Lung (tissue), 12 donors: ENCODE results near the gene NUP188. TPM values are rescaled to one million over a fixed set of nuclear protein-coding genes. Genes with fewer than 3 reads are reported as not detected.

Experiments
- ATAC-seq: fragments of 200-7000 bp; cut with Tn5 transposase; one replicate; pipeline ENCODE4 v1.9.1; 2020; ENCODE audit warnings: moderate number of reproducible peaks; ENCODE audit not compliant: insufficient read depth, low FRiP score
- DNase-seq, 3 donors: peaks; one replicate each; pipeline ENCODE4 v3.0.0-alpha.2; 2013 to 2017
- H3K27ac ChIP-seq, 2 donors: one replicate each; pipeline ENCODE4 v1.5.1; 2013; ENCODE audit warnings: mild to moderate bottlenecking in 2 of 2, moderate library complexity in 2 of 2, control low read depth in 1 of 2, inconsistent platforms in 1 of 2, low read depth in 1 of 2, low read length in 1 of 2
- H3K27me3 ChIP-seq, 3 donors: one replicate each; pipeline ENCODE4 v1.5.1; 2013; ENCODE audit warnings: low read length in 2 of 3; ENCODE audit not compliant: control insufficient read depth in 3 of 3, insufficient read depth in 3 of 3
- H3K36me3 ChIP-seq, 4 donors: one replicate each; pipeline ENCODE4 v1.5.1; 2013; ENCODE audit warnings: low read length in 4 of 4, mild to moderate bottlenecking in 1 of 4, moderate library complexity in 1 of 4; ENCODE audit not compliant: control insufficient read depth in 4 of 4, insufficient read depth in 4 of 4
- H3K4me1 ChIP-seq, 5 donors: one replicate each; pipeline ENCODE4 v1.5.1; 2013; ENCODE audit warnings: low read length in 5 of 5, mild to moderate bottlenecking in 2 of 5, moderate library complexity in 1 of 5; ENCODE audit not compliant: control insufficient read depth in 5 of 5, insufficient read depth in 5 of 5
- H3K4me3 ChIP-seq: one replicate; pipeline ENCODE4 v1.5.1; 2013; ENCODE audit warnings: mild to moderate bottlenecking, control low read depth, moderate library complexity
- H3K9ac ChIP-seq, 2 donors: one replicate each; pipeline ENCODE4 v1.5.1; 2013; ENCODE audit warnings: low read length in 2 of 2, control low read depth in 1 of 2; ENCODE audit not compliant: insufficient read depth in 1 of 2
- H3K9me3 ChIP-seq, 4 donors: one replicate each; pipeline ENCODE4 v1.5.1; 2013; ENCODE audit warnings: low read length in 3 of 4, mild to moderate bottlenecking in 1 of 4, moderate library complexity in 1 of 4; ENCODE audit not compliant: control insufficient read depth in 4 of 4, insufficient read depth in 3 of 4
- CTCF ChIP-seq: IDR thresholded peaks from 2 replicates; pipeline ENCODE4 v1.5.1; 2012; ENCODE audit warnings: mild to moderate bottlenecking; ENCODE audit errors: control extremely low read depth, extremely low read depth
- WGBS, 2 donors: extraction: QIAGEN DNeasy Blood & Tissue Kit; methylation state at CpG; one replicate each; pipeline ENCODE4 v1.1.7; 2013; 5-methylcytosine and 5-hydroxymethylcytosine counted together
- polyA plus RNA-seq, 2 donors: library from polyadenylated mRNA; stranded (reverse); fragments of 200-250 nt; gene quantifications; one replicate each; pipeline ENCODE4 v1.2.1, GENCODE V29; 2013
- total RNA-seq, 2 donors: library from RNA; depleted of rRNA in 1 of 2; stranded (reverse); fragments of >200 nt in 1 of 2; gene quantifications; one replicate each; pipeline ENCODE4 v1.2.1, GENCODE V29; 2014 to 2021
- donor health status: control.
- donor health status: control.
- donor health status: Bipolar disorder and iron deficiency.
- donor health status: healthy.
- donor health status: DM: yes; HTN: yes; CAD: no.

Gene NUP188
- total and polyA plus RNA-seq, 4 donors: 17.0 to 48.5 (median 32.1) TPM

GRCh38 chr9:128933731-128934130 is 13.8 kb upstream of the NUP188 start:
- H3K4me3 ChIP-seq: no peak overlapping the region
- no peak for TF ChIP-seq CTCF
- H3K27ac ChIP-seq: no peak overlapping the region
- H3K9ac ChIP-seq: no peak overlapping the region
- WGBS, 2 donors: 82 to 96% methylated on average over 5 of the region's 5 CpGs
- H3K36me3 ChIP-seq: peaks cover 0 to 3% (median under 1%) of the 10 kb centered on the region in 4 donors
- H3K4me1 ChIP-seq: no peaks in the 10 kb centered on the region
- H3K27me3 ChIP-seq: no peaks in the 10 kb centered on the region
- no peak for DNase-seq
- H3K9me3 ChIP-seq: no peaks in the 10 kb centered on the region
- no peak for ATAC-seq

- 89 to 93% methylated on average over 11 of the region's 11 CpGs for whole genome bisulfite sequencing, 2 donors
Observed at GRCh38 chr9:128936171-128936865, 11.2 kb upstream of the NUP188 start.

GRCh38 chr9:128937310-128938165 is 10.0 kb upstream of the NUP188 start:
- H3K27ac ChIP-seq: no peak overlapping the region
- peaks cover 0 to 8% (median 0%) of the 10 kb centered on the region in 5 donors for H3K4me1 ChIP-seq
- peaks cover 0 to 4% (median 3%) of the 10 kb centered on the region in 4 donors for H3K36me3 ChIP-seq
- ATAC-seq (no peak), DNase-seq (no peak)
- H3K27me3 ChIP-seq: no peaks in the 10 kb centered on the region
- no peaks in the 10 kb centered on the region for H3K9me3 ChIP-seq
- H3K4me3 ChIP-seq: no peak overlapping the region
- no peak overlapping the region for H3K9ac ChIP-seq
- no peak for TF ChIP-seq CTCF
- WGBS, 2 donors: 94 to 96% methylated on average over 8 to 9 of the region's 9 CpGs

More at GRCh38 chr9:128936171-128936865, 11.2 kb upstream of the NUP188 start:
- ATAC-seq: no peak
- Histone ChIP-seq H3K4me3 (no peak overlapping the region), H3K4me1 (peaks cover 0 to 4% (median 0%) of the 10 kb centered on the region in 5 donors), H3K9ac (no peak overlapping the region), H3K27me3 (no peaks in the 10 kb centered on the region), H3K36me3 (peaks cover 0 to 4% (median 2%) of the 10 kb centered on the region in 4 donors), H3K9me3 (no peaks in the 10 kb centered on the region), H3K27ac (no peak overlapping the region)
- no peak for TF ChIP-seq CTCF
- DNase-seq: no peak
